ENCODE measurements around the gene ASXL3.
A peak's percentile ranks its signal among the peaks of the same experiment; 100 is the strongest.

ASXL3 gene

GRCh38 chr18:33577685-33578517, at the start of gene ASXL3:
ASXL3 (plus strand) TSS chr18:33578219; CDS start chr18:33578632, 413 bp downstream.
- no peak for TF ChIP-seq CTCF (IDR thresholded peaks at IDR 0.05; ENCODE audit: low read depth, low read length)
- in situ Hi-C loops (cut with HindIII; ENCODE audit: low sequenced_read_pairs) = no loop called here
- DNase-seq (ENCODE audit: low read depth, low spot score) = no peak
- H3K4me3 ChIP-seq (ENCODE audit: low read depth, low read length) = peak within 1 kb of the TSS; percentile 75

GRCh38 chr18:33532978-33533377, 45.0 kb upstream of the ASXL3 start:
- TF ChIP-seq CTCF (IDR thresholded peaks at IDR 0.05; ENCODE audit: low read depth, low read length) = no peak
- no peak for DNase-seq (ENCODE audit: low read depth, low spot score)
- no peak overlapping the region for H3K4me3 ChIP-seq (ENCODE audit: low read depth, low read length)
- in situ Hi-C loops (cut with HindIII; ENCODE audit: low sequenced_read_pairs) = no loop called here

GRCh38 chr18:33536904-33537303, 41.1 kb upstream of the ASXL3 start:
- no peak overlapping the region for H3K4me3 ChIP-seq (ENCODE audit: low read depth, low read length)
- DNase-seq (ENCODE audit: low read depth, low spot score) = no peak
- no peak for TF ChIP-seq CTCF (IDR thresholded peaks at IDR 0.05; ENCODE audit: low read depth, low read length)
- in situ Hi-C loops (cut with HindIII; ENCODE audit: low sequenced_read_pairs) = no loop called here

- no peak overlapping the region for H3K4me3 ChIP-seq (ENCODE audit: low read depth, low read length)
- DNase-seq (ENCODE audit: low read depth, low spot score) = no peak
- in situ Hi-C loops (cut with HindIII; ENCODE audit: low sequenced_read_pairs) = no loop called here
- TF ChIP-seq CTCF (IDR thresholded peaks at IDR 0.05; ENCODE audit: low read depth, low read length) = no peak
Observed at GRCh38 chr18:33538418-33539042, 39.5 kb upstream of the ASXL3 start.

- H3K4me3 ChIP-seq (ENCODE audit: low read depth, low read length) = no peak overlapping the region
- in situ Hi-C loops (cut with HindIII; ENCODE audit: low sequenced_read_pairs) = no loop called here
- DNase-seq (ENCODE audit: low read depth, low spot score) = no peak
- TF ChIP-seq CTCF (IDR thresholded peaks at IDR 0.05; ENCODE audit: low read depth, low read length) = no peak
Observed at GRCh38 chr18:33540392-33540791, 37.6 kb upstream of the ASXL3 start.

GRCh38 chr18:33541316-33541715, 36.7 kb upstream of the ASXL3 start:
- no peak overlapping the region for H3K4me3 ChIP-seq (ENCODE audit: low read depth, low read length)
- no peak for TF ChIP-seq CTCF (IDR thresholded peaks at IDR 0.05; ENCODE audit: low read depth, low read length)
- DNase-seq (ENCODE audit: low read depth, low spot score) = no peak
- in situ Hi-C loops (cut with HindIII; ENCODE audit: low sequenced_read_pairs) = no loop called here

Measured in astrocyte of the spinal cord (primary cell).